Lung (tissue), 12 donors: ENCODE results near the gene TRIM52. TPM values are rescaled to one million over a fixed set of nuclear protein-coding genes. Genes with fewer than 3 reads are reported as not detected.

ENCODE experiments used
- ATAC-seq: fragments of 200-7000 bp; cut with Tn5 transposase; one replicate; pipeline ENCODE4 v1.9.1; 2020; ENCODE audit warnings: moderate number of reproducible peaks; ENCODE audit not compliant: insufficient read depth, low FRiP score
- DNase-seq, 3 donors: peaks; one replicate each; pipeline ENCODE4 v3.0.0-alpha.2; 2013 to 2017
- H3K27ac ChIP-seq, 2 donors: one replicate each; pipeline ENCODE4 v1.5.1; 2013; ENCODE audit warnings: mild to moderate bottlenecking in 2 of 2, moderate library complexity in 2 of 2, control low read depth in 1 of 2, inconsistent platforms in 1 of 2, low read depth in 1 of 2, low read length in 1 of 2
- H3K27me3 ChIP-seq, 3 donors: one replicate each; pipeline ENCODE4 v1.5.1; 2013; ENCODE audit warnings: low read length in 2 of 3; ENCODE audit not compliant: control insufficient read depth in 3 of 3, insufficient read depth in 3 of 3
- H3K36me3 ChIP-seq, 4 donors: one replicate each; pipeline ENCODE4 v1.5.1; 2013; ENCODE audit warnings: low read length in 4 of 4, mild to moderate bottlenecking in 1 of 4, moderate library complexity in 1 of 4; ENCODE audit not compliant: control insufficient read depth in 4 of 4, insufficient read depth in 4 of 4
- H3K4me1 ChIP-seq, 5 donors: one replicate each; pipeline ENCODE4 v1.5.1; 2013; ENCODE audit warnings: low read length in 5 of 5, mild to moderate bottlenecking in 2 of 5, moderate library complexity in 1 of 5; ENCODE audit not compliant: control insufficient read depth in 5 of 5, insufficient read depth in 5 of 5
- H3K4me3 ChIP-seq: one replicate; pipeline ENCODE4 v1.5.1; 2013; ENCODE audit warnings: mild to moderate bottlenecking, control low read depth, moderate library complexity
- H3K9ac ChIP-seq, 2 donors: one replicate each; pipeline ENCODE4 v1.5.1; 2013; ENCODE audit warnings: low read length in 2 of 2, control low read depth in 1 of 2; ENCODE audit not compliant: insufficient read depth in 1 of 2
- H3K9me3 ChIP-seq, 4 donors: one replicate each; pipeline ENCODE4 v1.5.1; 2013; ENCODE audit warnings: low read length in 3 of 4, mild to moderate bottlenecking in 1 of 4, moderate library complexity in 1 of 4; ENCODE audit not compliant: control insufficient read depth in 4 of 4, insufficient read depth in 3 of 4
- WGBS, 2 donors: extraction: QIAGEN DNeasy Blood & Tissue Kit; methylation state at CpG; one replicate each; pipeline ENCODE4 v1.1.7; 2013; 5-methylcytosine and 5-hydroxymethylcytosine counted together
- polyA plus RNA-seq, 2 donors: library from polyadenylated mRNA; stranded (reverse); fragments of 200-250 nt; gene quantifications; one replicate each; pipeline ENCODE4 v1.2.1, GENCODE V29; 2013
- total RNA-seq, 2 donors: library from RNA; depleted of rRNA in 1 of 2; stranded (reverse); fragments of >200 nt in 1 of 2; gene quantifications; one replicate each; pipeline ENCODE4 v1.2.1, GENCODE V29; 2014 to 2021
- TF ChIP-seq, protein P1 (sequence below): IDR thresholded peaks from 2 replicates; pipeline ENCODE4 v1.5.1; 2012; ENCODE audit warnings: mild to moderate bottlenecking; ENCODE audit errors: control extremely low read depth, extremely low read depth
- donor health status: control.
- donor health status: control.
- donor health status: Bipolar disorder and iron deficiency.
- donor health status: healthy.
- donor health status: DM: yes; HTN: yes; CAD: no.

TRIM52 gene
- total and polyA plus RNA-seq, 4 donors, result 6.5 to 19.3 (median 13.8) TPM

DNA sequence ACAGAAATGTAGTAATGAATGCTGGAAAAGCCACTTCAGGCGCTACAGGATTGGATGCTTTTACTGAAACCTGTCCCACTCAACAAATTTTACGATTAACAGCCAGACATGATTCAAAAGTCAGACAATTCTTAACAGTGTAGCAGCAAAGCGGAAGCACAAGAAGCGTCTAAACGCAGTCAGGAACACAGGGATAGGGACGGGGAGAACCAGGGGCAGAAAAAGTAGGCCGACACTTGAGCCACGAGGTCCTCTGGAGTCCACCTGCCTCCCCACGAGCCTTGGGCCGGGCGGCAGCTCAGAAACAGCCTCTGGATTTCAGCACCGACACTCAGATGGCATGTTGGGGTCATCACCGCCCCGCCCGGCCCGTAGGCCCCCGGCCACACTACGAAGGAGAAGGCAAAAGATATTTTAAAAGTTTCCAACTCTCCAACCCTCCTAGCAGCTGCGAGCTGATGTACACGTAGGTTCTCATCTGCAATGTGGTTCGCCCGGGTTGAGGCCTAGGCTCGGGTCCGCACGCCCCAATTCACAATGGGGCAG lies 17.9 kb downstream of the TRIM52 start:
- DNase-seq, result peak in 2 of 3 donors; percentile 44 to 59
- no peaks in the 10 kb centered on the region for H3K9me3 ChIP-seq
- no peaks in the 10 kb centered on the region for H3K27me3 ChIP-seq
- H3K9ac ChIP-seq, result peak overlapping the region; percentile 98 to 99
- peak overlapping the region; percentile 96 for H3K4me3 ChIP-seq
- ATAC-seq, result no peak
- H3K36me3 ChIP-seq, result peaks cover 21 to 41% (median 38%) of the 10 kb centered on the region in 4 donors
- TF ChIP-seq, protein P1, sequence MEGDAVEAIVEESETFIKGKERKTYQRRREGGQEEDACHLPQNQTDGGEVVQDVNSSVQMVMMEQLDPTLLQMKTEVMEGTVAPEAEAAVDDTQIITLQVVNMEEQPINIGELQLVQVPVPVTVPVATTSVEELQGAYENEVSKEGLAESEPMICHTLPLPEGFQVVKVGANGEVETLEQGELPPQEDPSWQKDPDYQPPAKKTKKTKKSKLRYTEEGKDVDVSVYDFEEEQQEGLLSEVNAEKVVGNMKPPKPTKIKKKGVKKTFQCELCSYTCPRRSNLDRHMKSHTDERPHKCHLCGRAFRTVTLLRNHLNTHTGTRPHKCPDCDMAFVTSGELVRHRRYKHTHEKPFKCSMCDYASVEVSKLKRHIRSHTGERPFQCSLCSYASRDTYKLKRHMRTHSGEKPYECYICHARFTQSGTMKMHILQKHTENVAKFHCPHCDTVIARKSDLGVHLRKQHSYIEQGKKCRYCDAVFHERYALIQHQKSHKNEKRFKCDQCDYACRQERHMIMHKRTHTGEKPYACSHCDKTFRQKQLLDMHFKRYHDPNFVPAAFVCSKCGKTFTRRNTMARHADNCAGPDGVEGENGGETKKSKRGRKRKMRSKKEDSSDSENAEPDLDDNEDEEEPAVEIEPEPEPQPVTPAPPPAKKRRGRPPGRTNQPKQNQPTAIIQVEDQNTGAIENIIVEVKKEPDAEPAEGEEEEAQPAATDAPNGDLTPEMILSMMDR, result no peak
- H3K27ac ChIP-seq, result peak overlapping the region; percentile 95 to 97
- WGBS, 2 donors, result 1% methylated on average over 25 of the region's 25 CpGs
- peaks cover 11 to 42% (median 22%) of the 10 kb centered on the region in 5 donors for H3K4me1 ChIP-seq

DNA sequence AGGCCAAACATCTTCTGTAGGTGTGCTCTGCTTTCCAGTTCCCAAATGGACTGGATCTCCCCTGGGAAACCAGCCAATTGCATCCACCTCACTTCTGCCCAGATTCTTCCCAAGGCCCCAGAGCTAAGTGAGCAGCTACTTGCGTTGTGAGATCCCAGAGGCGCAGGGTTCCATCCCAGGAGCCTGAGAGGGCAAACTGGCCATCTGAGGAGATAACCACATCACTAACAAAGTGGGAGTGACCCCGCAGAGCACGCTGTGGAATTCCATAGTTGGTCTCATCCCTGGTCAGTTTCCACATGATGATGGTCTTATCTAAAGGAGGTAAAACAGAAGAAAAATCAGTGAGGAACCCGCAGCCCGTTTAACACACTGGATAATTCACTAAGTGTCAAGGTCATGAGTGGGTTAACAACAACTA lies 18.9 kb downstream of the TRIM52 start:
- TF ChIP-seq, protein P1, result no peak
- 44 to 56% methylated on average over 6 of the region's 6 CpGs for WGBS, 2 donors
- Histone ChIP-seq H3K36me3 (peaks cover 31 to 52% (median 48%) of the 10 kb centered on the region in 4 donors), H3K27ac (peak overlapping the region; percentile 50 to 58), H3K9ac (peak overlapping the region; percentile 98 to 99), H3K4me1 (peaks cover 9 to 33% (median 21%) of the 10 kb centered on the region in 5 donors), H3K9me3 (no peaks in the 10 kb centered on the region), H3K4me3 (peak overlapping the region; percentile 96), H3K27me3 (no peaks in the 10 kb centered on the region)
- no peak for ATAC-seq
- DNase-seq, result no peak

DNA sequence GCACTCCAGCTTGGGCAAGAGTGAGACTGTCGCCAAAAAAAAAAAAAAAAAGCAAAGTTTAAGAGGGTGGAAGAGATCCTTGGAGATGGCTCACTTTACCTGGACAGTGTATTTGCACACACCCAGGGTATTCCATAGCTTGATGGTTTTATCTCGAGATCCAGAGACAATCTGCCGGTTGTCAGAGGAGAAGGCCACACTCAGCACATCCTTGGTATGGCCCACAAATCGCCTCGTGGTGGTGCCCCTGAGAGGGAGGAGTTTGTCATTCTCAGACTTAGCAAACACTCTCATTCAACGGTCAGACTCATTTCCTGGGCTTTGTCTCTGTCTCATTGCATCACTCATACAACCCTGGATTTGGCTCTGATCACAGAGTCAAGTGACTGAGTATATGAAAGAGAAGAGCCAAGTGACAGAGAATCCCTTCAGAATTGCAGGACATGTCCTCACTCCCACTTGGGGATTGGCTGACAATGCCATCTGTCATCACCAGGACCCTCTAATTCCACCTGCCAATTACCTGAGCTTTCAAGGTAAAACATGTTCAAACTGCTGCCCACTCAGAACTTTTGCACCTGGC lies 19.5 kb downstream of the TRIM52 start:
- no peaks in the 10 kb centered on the region for H3K27me3 ChIP-seq
- peaks cover 37 to 57% (median 53%) of the 10 kb centered on the region in 4 donors for H3K36me3 ChIP-seq
- ATAC-seq (no peak), DNase-seq (no peak)
- H3K4me1 ChIP-seq, result peaks cover 9 to 30% (median 21%) of the 10 kb centered on the region in 5 donors
- WGBS, 2 donors, result 26 to 33% methylated on average over 6 of the region's 6 CpGs
- TF ChIP-seq, protein P1, result no peak
- peak overlapping the region; percentile 50 to 58 for H3K27ac ChIP-seq
- H3K9me3 ChIP-seq, result no peaks in the 10 kb centered on the region
- H3K9ac ChIP-seq, result peak overlapping the region in 1 of 2 donors; percentile 99
- no peak overlapping the region for H3K4me3 ChIP-seq
